ENCODE measurements around the gene EZR. TPM values are rescaled to one million over a fixed set of nuclear protein-coding genes. Genes with fewer than 3 reads are reported as not detected.

EZR gene
- total RNA-seq, 4 donors from 2014 or later: 208 to 339 (median 285) TPM

DNA sequence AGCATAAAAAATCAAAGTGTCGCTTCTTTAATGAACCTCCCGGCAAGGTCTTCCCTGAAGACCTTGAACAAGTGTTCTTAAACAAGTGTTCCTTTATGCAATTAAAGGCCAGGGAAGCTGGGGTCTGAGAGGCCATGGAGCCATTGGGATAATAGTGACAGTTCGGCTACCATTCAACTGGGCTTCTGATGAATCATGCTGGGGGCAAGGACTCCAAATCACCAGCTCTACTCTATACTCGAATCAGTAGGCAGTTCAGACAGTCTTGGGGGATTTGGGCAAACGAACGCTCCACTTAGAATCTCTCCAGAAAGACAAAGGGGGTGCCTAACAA lies 34.7 kb upstream of the EZR start:
- Histone ChIP-seq H3K9me3 (no peaks in the 10 kb centered on the region), H3K27me3 (no peaks in the 10 kb centered on the region), H3K36me3 (no peaks in the 10 kb centered on the region), H3K4me3 (peak overlapping the region in 2 of 4 donors; percentile 4 to 31), H3K4me1 (peaks cover 29 to 78% (median 33%) of the 10 kb centered on the region in 3 donors), H3K27ac (peak overlapping the region; percentile 87 to 94 (median 90))
- intact Hi-C loops (cut with DNase I): no loop called here
- 59 to 76% methylated on average over 4 to 6 of the region's 6 CpGs for WGBS, 2 donors
- no peak for TF ChIP-seq POLR2A (IDR thresholded peaks at IDR 0.05)
- TF ChIP-seq, protein P1, sequence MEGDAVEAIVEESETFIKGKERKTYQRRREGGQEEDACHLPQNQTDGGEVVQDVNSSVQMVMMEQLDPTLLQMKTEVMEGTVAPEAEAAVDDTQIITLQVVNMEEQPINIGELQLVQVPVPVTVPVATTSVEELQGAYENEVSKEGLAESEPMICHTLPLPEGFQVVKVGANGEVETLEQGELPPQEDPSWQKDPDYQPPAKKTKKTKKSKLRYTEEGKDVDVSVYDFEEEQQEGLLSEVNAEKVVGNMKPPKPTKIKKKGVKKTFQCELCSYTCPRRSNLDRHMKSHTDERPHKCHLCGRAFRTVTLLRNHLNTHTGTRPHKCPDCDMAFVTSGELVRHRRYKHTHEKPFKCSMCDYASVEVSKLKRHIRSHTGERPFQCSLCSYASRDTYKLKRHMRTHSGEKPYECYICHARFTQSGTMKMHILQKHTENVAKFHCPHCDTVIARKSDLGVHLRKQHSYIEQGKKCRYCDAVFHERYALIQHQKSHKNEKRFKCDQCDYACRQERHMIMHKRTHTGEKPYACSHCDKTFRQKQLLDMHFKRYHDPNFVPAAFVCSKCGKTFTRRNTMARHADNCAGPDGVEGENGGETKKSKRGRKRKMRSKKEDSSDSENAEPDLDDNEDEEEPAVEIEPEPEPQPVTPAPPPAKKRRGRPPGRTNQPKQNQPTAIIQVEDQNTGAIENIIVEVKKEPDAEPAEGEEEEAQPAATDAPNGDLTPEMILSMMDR (IDR thresholded peaks at IDR 0.05): no peak
- DNase-seq: no peak

DNA sequence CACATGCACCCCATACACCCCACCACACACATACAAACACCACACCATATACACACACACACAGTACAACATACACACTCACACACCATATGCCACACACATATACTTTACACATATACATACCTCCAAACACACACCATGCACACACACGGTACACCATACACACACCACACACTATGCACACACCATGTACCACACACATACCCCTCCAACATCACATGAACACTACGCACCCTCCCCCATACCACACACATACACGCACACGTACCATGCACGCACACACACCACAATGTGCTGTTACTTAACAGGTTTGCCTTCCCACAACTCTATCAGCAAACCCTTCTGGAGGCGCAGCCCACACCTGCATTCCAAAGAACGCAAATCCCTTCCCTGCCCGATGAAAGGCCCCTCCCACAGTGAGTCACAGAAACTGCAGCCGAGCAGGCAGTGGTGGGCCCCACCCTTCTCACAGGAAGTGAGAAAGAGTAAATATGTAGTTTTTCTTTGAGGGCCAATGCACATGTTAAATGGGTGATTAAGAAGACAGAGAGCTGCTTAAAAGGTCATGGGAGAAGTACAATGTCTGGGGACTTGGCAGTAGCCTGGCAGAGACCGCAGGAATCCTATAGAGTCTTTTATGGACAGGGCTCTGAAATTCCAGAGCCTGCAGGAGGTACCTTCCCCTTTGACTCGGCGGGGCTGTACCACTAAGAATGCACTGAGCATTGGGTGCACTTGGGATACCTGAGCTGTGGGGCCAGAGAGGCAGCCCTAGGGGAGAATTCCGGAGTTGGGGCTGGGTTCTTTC lies 34.1 kb upstream of the EZR start:
- no peaks in the 10 kb centered on the region for H3K36me3 ChIP-seq
- peak overlapping the region; percentile 87 to 94 (median 90) for H3K27ac ChIP-seq
- peaks cover 29 to 80% (median 34%) of the 10 kb centered on the region in 3 donors for H3K4me1 ChIP-seq
- no peaks in the 10 kb centered on the region for H3K27me3 ChIP-seq
- TF ChIP-seq, protein P1 (IDR thresholded peaks at IDR 0.05): no peak
- TF ChIP-seq POLR2A (IDR thresholded peaks at IDR 0.05): peak in 3 of 4 donors; percentile 14 to 65 (median 22)
- DNase-seq: peak; percentile 45
- no peaks in the 10 kb centered on the region for H3K9me3 ChIP-seq
- 28 to 41% methylated on average over 9 to 13 of the region's 13 CpGs for WGBS, 2 donors
- intact Hi-C loops (cut with DNase I): no loop called here
- H3K4me3 ChIP-seq: peak overlapping the region in 2 of 4 donors; percentile 4 to 31

DNA sequence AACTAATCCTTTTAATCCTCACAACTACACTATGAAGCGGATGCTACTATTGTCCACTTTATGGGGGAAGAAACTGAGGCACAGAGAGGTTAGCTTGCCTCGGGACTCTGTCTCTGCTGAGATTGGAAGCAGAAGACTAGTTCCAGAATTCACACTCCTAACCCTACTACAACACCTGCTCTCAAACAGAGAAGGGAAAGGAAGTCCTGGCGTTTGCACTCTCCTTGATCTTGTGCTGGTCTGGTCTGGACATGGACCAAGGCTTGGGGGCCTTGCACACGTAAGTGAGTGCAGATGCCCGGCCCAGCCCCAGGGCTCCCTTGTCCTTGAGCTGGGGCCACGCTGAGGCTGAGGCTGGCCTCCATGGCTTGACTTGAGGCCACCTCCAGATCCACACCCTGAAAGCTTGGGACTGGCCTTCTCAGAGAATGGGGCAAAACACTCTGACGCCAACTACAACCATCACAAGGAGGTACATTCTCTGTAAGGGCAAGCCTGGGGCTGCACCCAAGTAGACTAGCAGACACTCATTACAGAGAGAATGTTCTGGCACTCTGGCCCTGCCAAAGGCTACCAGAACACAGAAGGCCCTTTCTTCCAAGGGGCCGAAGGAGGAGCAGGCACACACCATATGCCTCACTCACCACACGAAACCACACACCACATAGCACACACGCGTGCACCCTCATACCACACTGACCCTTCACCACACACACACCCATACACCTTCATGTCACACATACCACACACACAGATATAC lies 33.3 kb upstream of the EZR start:
- no peak for DNase-seq
- H3K27me3 ChIP-seq: no peaks in the 10 kb centered on the region
- H3K27ac ChIP-seq: peak overlapping the region; percentile 87 to 94 (median 90)
- WGBS, 2 donors: 68 to 71% methylated on average over 7 of the region's 11 CpGs
- H3K4me1 ChIP-seq: peaks cover 29 to 84% (median 36%) of the 10 kb centered on the region in 3 donors
- no peak overlapping the region for H3K4me3 ChIP-seq
- H3K9me3 ChIP-seq: no peaks in the 10 kb centered on the region
- intact Hi-C loops (cut with DNase I): no loop called here
- no peak for TF ChIP-seq POLR2A (IDR thresholded peaks at IDR 0.05)
- TF ChIP-seq, protein P1 (IDR thresholded peaks at IDR 0.05): no peak
- H3K36me3 ChIP-seq: no peaks in the 10 kb centered on the region

DNA sequence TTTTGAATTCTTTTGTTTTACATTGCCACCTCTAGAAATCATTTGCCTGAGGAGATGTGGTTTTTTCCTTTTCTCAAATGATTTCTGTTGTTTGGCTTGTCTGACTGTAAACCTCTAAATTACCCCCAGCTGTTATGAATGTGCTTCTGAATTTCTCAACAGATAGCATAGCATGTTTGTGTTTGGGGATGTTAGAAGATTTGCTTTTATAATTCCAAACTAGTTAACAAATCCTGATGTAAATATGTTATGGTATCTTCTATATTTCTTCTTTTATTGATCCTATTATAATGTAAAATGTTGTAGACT lies 31.6 kb upstream of the EZR start:
- peaks cover 29 to 81% (median 36%) of the 10 kb centered on the region in 3 donors for H3K4me1 ChIP-seq
- no peak overlapping the region for H3K4me3 ChIP-seq
- no peak for TF ChIP-seq POLR2A (IDR thresholded peaks at IDR 0.05)
- TF ChIP-seq, protein P1 (IDR thresholded peaks at IDR 0.05): no peak

More for the DNA sequence above, 31.6 kb upstream of the EZR start:
- H3K27me3 ChIP-seq: no peaks in the 10 kb centered on the region
- intact Hi-C loops (cut with DNase I): no loop called here
- H3K36me3 ChIP-seq: no peaks in the 10 kb centered on the region
- H3K27ac ChIP-seq: peak overlapping the region; percentile 78 to 94 (median 89)
- no peak for DNase-seq
- H3K9me3 ChIP-seq: no peaks in the 10 kb centered on the region

All from esophagus squamous epithelium (tissue), 5 donors.